ENCODE results near the gene ANKLE1.

The ANKLE1 gene

GRCh38 chr19:17321655-17322489, 40.2 kb downstream of the ANKLE1 start:
- TF ChIP-seq REST (IDR thresholded peaks at IDR 0.05; ENCODE audit: insufficient replicate concordance, low read depth), result no peak
- no peak for TF ChIP-seq POLR2AphosphoS5 (IDR thresholded peaks at IDR 0.05; ENCODE audit: low read depth)
- TF ChIP-seq GABPA (IDR thresholded peaks at IDR 0.05; ENCODE audit: low read depth), result no peak
- no peak for TF ChIP-seq SPI1 (IDR thresholded peaks at IDR 0.05; ENCODE audit: borderline replicate concordance, low read depth)
- TF ChIP-seq CTCF (IDR thresholded peaks at IDR 0.05; ENCODE audit: insufficient read depth, low read length), result no peak
- no peak for DNase-seq (ENCODE audit: low read depth in 1 of 2, low spot score in 1 of 2)
- Histone ChIP-seq H3K27ac (replicated peaks) (no peak overlapping the region), H3K4me3 (replicated peaks; ENCODE audit: insufficient read depth, low read length) (no peak overlapping the region), H3K27me3 (ENCODE audit: insufficient read depth, poor library complexity, severe bottlenecking) (no peaks in the 10 kb centered on the region)

DNA sequence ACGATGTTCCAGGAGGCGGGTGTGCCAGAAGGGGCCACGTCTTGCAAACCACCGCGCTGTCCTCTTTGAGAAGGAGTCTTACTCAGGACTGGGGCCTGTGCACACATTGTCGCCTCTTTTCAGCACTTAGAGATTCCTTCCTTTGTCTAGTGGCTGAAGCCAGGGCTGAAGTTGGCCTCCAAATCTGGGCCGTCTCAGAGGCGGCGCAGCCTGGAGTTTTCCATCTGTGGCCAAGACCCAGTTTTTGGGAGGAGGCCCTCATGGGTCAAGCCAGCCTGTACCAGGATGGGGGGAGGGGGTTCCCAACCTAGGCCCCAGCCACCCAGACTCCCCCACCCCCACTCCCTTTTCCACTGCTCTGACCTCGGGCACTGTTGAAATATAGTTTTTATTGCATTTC, 41.2 kb downstream of the ANKLE1 start:
- no peaks in the 10 kb centered on the region for H3K27me3 ChIP-seq (ENCODE audit: insufficient read depth, poor library complexity, severe bottlenecking)
- TF ChIP-seq REST (IDR thresholded peaks at IDR 0.05; ENCODE audit: insufficient replicate concordance, low read depth), result no peak
- no peak for TF ChIP-seq POLR2AphosphoS5 (IDR thresholded peaks at IDR 0.05; ENCODE audit: low read depth)
- TF ChIP-seq SPI1 (IDR thresholded peaks at IDR 0.05; ENCODE audit: borderline replicate concordance, low read depth), result no peak
- no peak for TF ChIP-seq CTCF (IDR thresholded peaks at IDR 0.05; ENCODE audit: insufficient read depth, low read length)
- TF ChIP-seq GABPA (IDR thresholded peaks at IDR 0.05; ENCODE audit: low read depth), result no peak
- no peak overlapping the region for H3K4me3 ChIP-seq (replicated peaks; ENCODE audit: insufficient read depth, low read length)
- H3K27ac ChIP-seq (replicated peaks), result no peak overlapping the region
- no peak for DNase-seq (ENCODE audit: low read depth in 1 of 2, low spot score in 1 of 2)

DNA sequence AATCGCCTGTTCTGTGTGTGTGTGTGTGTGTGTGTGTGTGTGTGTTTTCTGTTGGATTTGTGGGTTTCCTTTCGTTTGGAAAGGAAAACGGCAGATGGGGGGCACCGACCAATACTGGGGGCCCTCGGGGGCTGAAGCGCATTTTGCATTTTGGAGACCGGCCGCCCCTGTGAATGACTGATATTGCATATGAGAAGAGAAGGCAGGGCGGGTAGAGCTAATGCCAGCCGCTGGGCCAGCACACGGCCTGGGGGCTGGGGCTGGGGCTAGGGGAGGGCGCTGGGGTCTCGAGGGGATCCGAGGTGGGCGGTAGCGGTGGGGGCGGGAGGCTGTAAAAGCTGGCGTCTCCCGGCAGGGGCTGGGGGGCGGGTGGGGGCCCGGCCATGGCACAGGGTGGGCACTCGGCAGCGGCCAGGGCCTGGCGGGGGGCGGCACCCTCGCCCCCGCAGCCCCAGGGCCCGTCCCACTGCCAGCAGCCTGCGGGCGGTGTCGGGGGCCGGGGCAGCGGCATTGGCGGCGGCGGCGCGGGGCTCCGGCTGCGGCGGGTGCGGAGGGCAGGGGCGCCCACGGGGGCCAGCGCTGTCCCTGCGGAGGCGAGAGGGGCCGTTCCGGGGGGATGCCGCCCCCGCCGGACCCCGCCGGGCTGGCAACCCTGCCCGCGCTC, 41.7 kb downstream of the ANKLE1 start:
- TF ChIP-seq GABPA (IDR thresholded peaks at IDR 0.05; ENCODE audit: low read depth) (no peak), CTCF (IDR thresholded peaks at IDR 0.05; ENCODE audit: insufficient read depth, low read length) (no peak), REST (IDR thresholded peaks at IDR 0.05; ENCODE audit: insufficient replicate concordance, low read depth) (no peak), SPI1 (IDR thresholded peaks at IDR 0.05; ENCODE audit: borderline replicate concordance, low read depth) (no peak), POLR2AphosphoS5 (IDR thresholded peaks at IDR 0.05; ENCODE audit: low read depth) (no peak)
- no peak overlapping the region for H3K4me3 ChIP-seq (replicated peaks; ENCODE audit: insufficient read depth, low read length)
- no peak for DNase-seq (ENCODE audit: low read depth in 1 of 2, low spot score in 1 of 2)
- H3K27ac ChIP-seq (replicated peaks), result no peak overlapping the region
- peaks cover 4% of the 10 kb centered on the region for H3K27me3 ChIP-seq (ENCODE audit: insufficient read depth, poor library complexity, severe bottlenecking)
